ENCODE data around the gene PTER. TPM values are rescaled to one million over a fixed set of nuclear protein-coding genes. Genes with fewer than 3 reads are reported as not detected.
A peak's percentile ranks its signal among the peaks of the same experiment; 100 is the strongest.

Gene PTER
- total RNA-seq, 4 donors from 2014 or later = 8.9 to 17.1 (median 14.5) TPM

DNA sequence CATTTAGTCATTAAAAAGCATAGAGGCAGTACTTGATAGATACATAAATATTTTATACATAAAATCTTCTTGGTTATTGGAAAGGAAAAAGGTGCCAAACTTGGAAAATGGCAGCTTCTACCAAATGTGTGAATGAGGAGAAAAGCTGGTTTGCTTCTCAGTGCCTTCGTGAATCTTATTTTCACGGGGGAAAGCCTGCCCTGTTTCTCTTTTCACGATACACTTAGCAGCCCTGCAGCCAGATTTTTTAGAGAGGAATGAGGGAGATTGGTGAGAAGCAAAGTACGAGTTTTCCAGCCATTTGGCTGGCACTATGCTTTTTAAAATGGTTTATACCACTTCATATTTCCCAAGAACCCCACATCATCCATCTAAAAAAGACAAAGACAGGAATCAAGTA is 107.8 kb downstream of the PTER start:
- 80% methylated on average over 4 of the region's 4 CpGs for WGBS
- no peaks in the 10 kb centered on the region for H3K4me1 ChIP-seq
- no peak for DNase-seq (ENCODE audit: low spot score in 2 of 2)
- H3K9me3 ChIP-seq = no peaks in the 10 kb centered on the region
- H3K27me3 ChIP-seq = peaks cover 4% of the 10 kb centered on the region
- no peak overlapping the region for H3K4me3 ChIP-seq
- H3K36me3 ChIP-seq = no peaks in the 10 kb centered on the region
- H3K27ac ChIP-seq = no peak overlapping the region
- TF ChIP-seq POLR2AphosphoS5 (IDR thresholded peaks at IDR 0.05) (no peak), EP300 (IDR thresholded peaks at IDR 0.05) (no peak), POLR2A (IDR thresholded peaks at IDR 0.05) (no peak)
- TF ChIP-seq, protein P1, sequence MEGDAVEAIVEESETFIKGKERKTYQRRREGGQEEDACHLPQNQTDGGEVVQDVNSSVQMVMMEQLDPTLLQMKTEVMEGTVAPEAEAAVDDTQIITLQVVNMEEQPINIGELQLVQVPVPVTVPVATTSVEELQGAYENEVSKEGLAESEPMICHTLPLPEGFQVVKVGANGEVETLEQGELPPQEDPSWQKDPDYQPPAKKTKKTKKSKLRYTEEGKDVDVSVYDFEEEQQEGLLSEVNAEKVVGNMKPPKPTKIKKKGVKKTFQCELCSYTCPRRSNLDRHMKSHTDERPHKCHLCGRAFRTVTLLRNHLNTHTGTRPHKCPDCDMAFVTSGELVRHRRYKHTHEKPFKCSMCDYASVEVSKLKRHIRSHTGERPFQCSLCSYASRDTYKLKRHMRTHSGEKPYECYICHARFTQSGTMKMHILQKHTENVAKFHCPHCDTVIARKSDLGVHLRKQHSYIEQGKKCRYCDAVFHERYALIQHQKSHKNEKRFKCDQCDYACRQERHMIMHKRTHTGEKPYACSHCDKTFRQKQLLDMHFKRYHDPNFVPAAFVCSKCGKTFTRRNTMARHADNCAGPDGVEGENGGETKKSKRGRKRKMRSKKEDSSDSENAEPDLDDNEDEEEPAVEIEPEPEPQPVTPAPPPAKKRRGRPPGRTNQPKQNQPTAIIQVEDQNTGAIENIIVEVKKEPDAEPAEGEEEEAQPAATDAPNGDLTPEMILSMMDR (IDR thresholded peaks at IDR 0.05) = no peak

- Histone ChIP-seq H3K4me1 (no peaks in the 10 kb centered on the region), H3K9me3 (no peaks in the 10 kb centered on the region), H3K36me3 (no peaks in the 10 kb centered on the region), H3K27me3 (peaks cover 4% of the 10 kb centered on the region), H3K4me3 (no peak overlapping the region), H3K27ac (no peak overlapping the region)
- 41% methylated on average over 7 of the region's 7 CpGs for WGBS
- TF ChIP-seq, protein P1 (IDR thresholded peaks at IDR 0.05) = peak in 1 of 2 donors; percentile 36
- TF ChIP-seq EP300 (IDR thresholded peaks at IDR 0.05) = no peak
- TF ChIP-seq POLR2AphosphoS5 (IDR thresholded peaks at IDR 0.05) = no peak
- no peak for TF ChIP-seq POLR2A (IDR thresholded peaks at IDR 0.05)
- no peak for DNase-seq (ENCODE audit: low spot score in 2 of 2)
These were observed 108.4 kb downstream of the PTER start for GRCh38 chr10:16545116-16545736.

DNA sequence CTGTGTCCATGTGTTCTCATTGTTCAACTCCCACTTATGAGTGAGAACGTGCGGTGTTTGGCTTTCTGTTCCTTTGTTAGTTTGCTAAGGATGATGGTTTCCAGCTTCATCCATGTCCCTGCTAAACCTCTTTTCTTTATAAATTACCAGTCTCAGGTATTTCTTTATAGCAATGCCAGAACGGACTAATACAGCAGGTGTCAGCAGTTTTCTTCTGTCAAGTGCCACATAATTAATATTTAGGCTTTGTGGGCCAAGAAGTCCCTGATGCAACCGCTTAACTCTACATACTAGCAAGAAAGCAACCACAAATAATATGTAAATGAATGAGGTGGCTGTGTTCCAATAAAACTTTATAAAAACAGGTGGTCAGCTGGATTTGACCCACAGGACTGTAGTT is 111.2 kb downstream of the PTER start:
- H3K9me3 ChIP-seq = no peaks in the 10 kb centered on the region
- DNase-seq (ENCODE audit: low spot score in 2 of 2) = no peak
- H3K27ac ChIP-seq = no peak overlapping the region
- TF ChIP-seq POLR2AphosphoS5 (IDR thresholded peaks at IDR 0.05) (no peak), EP300 (IDR thresholded peaks at IDR 0.05) (no peak), POLR2A (IDR thresholded peaks at IDR 0.05) (no peak)
- TF ChIP-seq, protein P1 (IDR thresholded peaks at IDR 0.05) = no peak
- no peak overlapping the region for H3K4me3 ChIP-seq
- H3K36me3 ChIP-seq = no peaks in the 10 kb centered on the region
- WGBS = 85% methylated on average over 4 of the region's 4 CpGs
- H3K4me1 ChIP-seq = no peaks in the 10 kb centered on the region
- H3K27me3 ChIP-seq = no peaks in the 10 kb centered on the region

- DNase-seq (ENCODE audit: low spot score in 2 of 2) = no peak
- no peaks in the 10 kb centered on the region for H3K4me1 ChIP-seq
- 76% methylated on average over 5 of the region's 5 CpGs for WGBS
- TF ChIP-seq, protein P1 (IDR thresholded peaks at IDR 0.05) = no peak
- TF ChIP-seq EP300 (IDR thresholded peaks at IDR 0.05) (no peak), POLR2AphosphoS5 (IDR thresholded peaks at IDR 0.05) (no peak), POLR2A (IDR thresholded peaks at IDR 0.05) (no peak)
- H3K9me3 ChIP-seq = no peaks in the 10 kb centered on the region
- H3K27ac ChIP-seq = no peak overlapping the region
- no peak overlapping the region for H3K4me3 ChIP-seq
- H3K36me3 ChIP-seq = no peaks in the 10 kb centered on the region
- H3K27me3 ChIP-seq = no peaks in the 10 kb centered on the region
These were observed 122.5 kb downstream of the PTER start for GRCh38 chr10:16559236-16559773.

GRCh38 chr10:16562891-16563290 is 126.1 kb downstream of the PTER start:
- H3K4me3 ChIP-seq = no peak overlapping the region
- no peak for TF ChIP-seq EP300 (IDR thresholded peaks at IDR 0.05)
- TF ChIP-seq POLR2AphosphoS5 (IDR thresholded peaks at IDR 0.05) = no peak
- no peak for TF ChIP-seq POLR2A (IDR thresholded peaks at IDR 0.05)
- TF ChIP-seq, protein P1 (IDR thresholded peaks at IDR 0.05) = no peak
- H3K36me3 ChIP-seq = no peaks in the 10 kb centered on the region
- 86% methylated on average over 6 of the region's 6 CpGs for WGBS
- H3K9me3 ChIP-seq = no peaks in the 10 kb centered on the region
- no peak for DNase-seq (ENCODE audit: low spot score in 2 of 2)
- H3K27ac ChIP-seq = no peak overlapping the region
- no peaks in the 10 kb centered on the region for H3K27me3 ChIP-seq
- no peaks in the 10 kb centered on the region for H3K4me1 ChIP-seq

Other genes starting within 250 kb of the PTER start
- gene C1QL3, start 84.9 kb downstream of the PTER start, total RNA-seq = under 1 TPM in 1 of 4 donors, not detected in 3; 0.18 TPM